BJ (cell line): ENCODE results near the gene SUCNR1. TPM values are rescaled to one million over a fixed set of nuclear protein-coding genes. Genes with fewer than 3 reads are reported as not detected.

Source experiments
- CTCF ChIA-PET: fragments of 350-600 bp; formaldehyde crosslinking; extraction: SDS; loops from one replicate; lab custom pipeline; 2021; ENCODE audit warnings: antibody characterized with exemption, inconsistent platforms; lab: Yijun Ruan, JAX
- POLR2A ChIA-PET: fragments of 300-600 bp; sonication (Branson Sonifier 250); formaldehyde crosslinking; extraction: SDS; loops from one replicate; lab custom pipeline; 2021; ENCODE audit warnings: antibody characterized with exemption; lab: Charles Lee
- DNase-seq: peaks from one replicate; pipeline ENCODE4 v3.0.0-alpha.2; 2011; ENCODE audit warnings: low read depth
- H3K27me3 ChIP-seq: 2 replicates; pipeline ENCODE4 v1.6.0; 2011; ENCODE audit warnings: low read length; ENCODE audit not compliant: control insufficient read depth, insufficient read depth
- H3K36me3 ChIP-seq: 2 replicates; pipeline ENCODE4 v1.5.1; 2011; ENCODE audit warnings: low read length; ENCODE audit not compliant: control insufficient read depth, insufficient read depth
- H3K4me3 ChIP-seq: 2 replicates; pipeline ENCODE4 v1.5.1; 2011; ENCODE audit warnings: low read depth, mild to moderate bottlenecking, control low read depth, low read length
- CTCF ChIP-seq: IDR thresholded peaks from 2 replicates; pipeline ENCODE4 v1.5.1; 2011; ENCODE audit warnings: low read depth, mild to moderate bottlenecking, control low read depth, inconsistent platforms, low read length, moderate library complexity; ENCODE audit not compliant: insufficient read depth
- polyA plus RNA-seq: library from polyadenylated mRNA; depleted of rRNA; stranded (reverse); fragments of >200 nt; gene quantifications from 2 replicates; pipeline ENCODE4 v1.2.3, GENCODE V29; 2011

SUCNR1 gene
- polyA plus RNA-seq, 1 experiment, result not detected

DNA sequence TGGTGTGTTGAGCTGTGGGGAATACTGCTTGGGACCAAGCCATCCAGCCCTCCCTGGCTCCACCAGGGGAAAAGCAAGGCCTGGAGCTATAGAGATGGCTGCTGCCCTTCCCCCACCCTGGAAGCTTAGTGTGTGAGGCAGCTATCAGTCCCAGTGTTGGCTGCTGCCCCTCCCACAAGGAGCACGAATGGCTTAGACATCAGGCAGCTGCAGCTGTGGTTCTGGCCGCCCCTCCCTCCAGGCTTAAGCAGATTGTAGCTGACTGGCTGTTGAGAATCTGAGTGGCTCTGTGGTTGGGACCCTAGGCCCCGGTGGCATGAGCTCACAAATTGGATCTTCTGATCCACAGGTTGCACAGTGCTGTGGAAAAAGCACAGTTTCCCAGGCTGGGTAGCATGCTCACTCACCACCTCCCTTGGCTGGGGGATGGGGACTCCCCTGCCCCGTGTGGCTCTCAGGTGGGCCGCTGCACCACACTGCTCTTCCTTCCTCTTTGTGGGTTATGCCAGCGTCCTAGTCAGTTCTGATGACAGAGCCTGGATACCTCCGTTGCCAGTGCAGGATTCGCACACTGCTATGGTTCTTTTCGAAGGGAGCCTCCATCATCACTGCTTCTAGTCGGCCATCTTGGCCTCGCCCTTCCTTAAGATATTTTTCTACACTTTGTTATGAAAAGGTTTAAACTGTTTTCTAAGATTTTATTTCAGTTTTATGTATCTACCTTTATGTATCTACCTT lies 21.2 kb upstream of the SUCNR1 start:
- CTCF ChIA-PET, result no interaction called here
- no peak for DNase-seq
- H3K27me3 ChIP-seq, result no peaks in the 10 kb centered on the region
- TF ChIP-seq CTCF, result no peak
- no peak overlapping the region for H3K4me3 ChIP-seq
- no peaks in the 10 kb centered on the region for H3K36me3 ChIP-seq
- POLR2A ChIA-PET, result no interaction called here

- no peaks in the 10 kb centered on the region for H3K27me3 ChIP-seq
- POLR2A ChIA-PET, result no interaction called here
- no peak for DNase-seq
- TF ChIP-seq CTCF, result no peak
- CTCF ChIA-PET, result interaction anchor here (1.2 kb wide), 1 partner anchor 64 kb away, joined by 3 read pairs; no protein-coding TSS in a partner anchor
- no peak overlapping the region for H3K4me3 ChIP-seq
- no peaks in the 10 kb centered on the region for H3K36me3 ChIP-seq
Measured at GRCh38 chr3:151856118-151856517, 17.3 kb upstream of the SUCNR1 start.

DNA sequence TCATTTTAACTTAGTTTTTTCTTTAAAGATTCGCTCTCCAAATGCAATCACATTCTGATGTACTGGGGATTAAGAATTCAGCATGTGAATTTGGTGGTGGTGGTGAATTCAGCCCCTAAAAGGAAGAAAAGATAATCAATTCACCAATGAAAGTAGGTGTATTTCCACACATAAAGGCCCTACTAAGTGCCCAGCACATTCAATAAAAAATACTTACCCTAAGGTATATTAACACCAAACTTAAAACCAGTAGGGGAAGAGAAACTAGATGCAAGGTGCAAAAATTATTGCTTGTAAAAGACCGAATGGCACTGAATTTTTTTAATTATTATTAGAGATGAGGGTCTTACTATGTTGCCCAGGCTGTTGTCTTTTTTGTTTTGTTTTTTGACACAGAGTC lies 16.8 kb upstream of the SUCNR1 start:
- no peak for DNase-seq
- Histone ChIP-seq H3K27me3 (no peaks in the 10 kb centered on the region), H3K4me3 (no peak overlapping the region), H3K36me3 (no peaks in the 10 kb centered on the region)
- TF ChIP-seq CTCF, result no peak
- ChIA-PET POLR2A (no interaction called here), CTCF (no interaction called here)

GRCh38 chr3:151859233-151859673 lies 14.2 kb upstream of the SUCNR1 start:
- no peak for DNase-seq
- no peak for TF ChIP-seq CTCF
- CTCF ChIA-PET, result interaction anchor here (1.0 kb wide), 1 partner anchor 420 kb away, joined by 3 read pairs; no protein-coding TSS in a partner anchor
- POLR2A ChIA-PET, result no interaction called here
- H3K27me3 ChIP-seq, result no peaks in the 10 kb centered on the region
- H3K4me3 ChIP-seq, result no peak overlapping the region
- no peaks in the 10 kb centered on the region for H3K36me3 ChIP-seq

- H3K36me3 ChIP-seq, result no peaks in the 10 kb centered on the region
- TF ChIP-seq CTCF, result no peak
- CTCF ChIA-PET, result interaction anchor here (1.0 to 1.4 kb wide), 3 partner anchors 20 to 421 kb away, joined by 3 to 9 read pairs (median 3); no protein-coding TSS in a partner anchor
- POLR2A ChIA-PET, result interaction anchor here (0.6 kb wide), 1 partner anchor 10 kb away, joined by 3 read pairs; no protein-coding TSS in a partner anchor
- no peaks in the 10 kb centered on the region for H3K27me3 ChIP-seq
- no peak overlapping the region for H3K4me3 ChIP-seq
- no peak for DNase-seq
Measured at GRCh38 chr3:151859905-151860304, 13.5 kb upstream of the SUCNR1 start.
